GM21619 (cell line): ENCODE measurements around the gene POGLUT2.
"Not testable (repeated sequence)": the region's sequence is repeated elsewhere in the genome, so short reads cannot be mapped to it uniquely, and the experiment has no call there.

ENCODE experiments used
- ATAC-seq: cut with Tn5 transposase; IDR thresholded peaks from one replicate; pipeline ENCODE4 v1.9.1; 2021; ENCODE audit not compliant: unreplicated experiment

Gene POGLUT2

DNA sequence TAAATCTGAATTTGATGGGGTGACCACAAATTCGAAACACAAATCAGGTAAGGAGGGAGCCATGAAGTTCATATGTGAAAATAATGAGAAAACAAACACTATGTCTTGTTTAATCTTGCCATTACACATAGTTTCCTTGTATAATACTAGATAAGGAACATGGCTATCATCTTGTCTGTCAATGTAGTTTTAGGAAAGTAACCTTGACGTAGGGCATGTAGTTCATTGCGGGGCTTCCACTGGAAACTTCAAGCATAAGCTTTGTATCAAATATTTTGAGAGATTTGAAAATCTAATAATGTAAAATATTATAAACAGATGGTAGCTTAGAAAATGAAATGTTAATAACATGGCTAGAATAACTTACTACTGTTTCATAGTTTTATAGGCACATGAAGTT is 8.9 kb upstream of the POGLUT2 start:
- no peak for ATAC-seq

DNA sequence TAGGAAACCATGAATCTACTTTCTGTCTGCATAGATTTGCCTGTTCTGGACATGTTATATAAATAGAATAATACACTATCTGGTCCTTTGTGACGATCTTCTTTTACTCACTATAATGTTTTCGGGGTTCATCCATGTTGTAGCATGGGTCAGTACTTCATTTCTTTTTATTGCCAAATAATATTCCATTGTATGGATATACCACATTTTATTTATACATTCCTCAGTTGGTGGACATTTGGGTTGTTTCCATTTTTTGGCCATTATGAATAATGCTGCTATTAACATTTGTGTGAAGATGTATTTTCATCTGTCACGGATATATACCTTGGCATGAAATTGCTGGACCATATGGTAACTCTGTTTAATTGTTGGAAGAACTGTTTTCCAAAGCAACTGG is 6.9 kb upstream of the POGLUT2 start:
- no peak for ATAC-seq

DNA sequence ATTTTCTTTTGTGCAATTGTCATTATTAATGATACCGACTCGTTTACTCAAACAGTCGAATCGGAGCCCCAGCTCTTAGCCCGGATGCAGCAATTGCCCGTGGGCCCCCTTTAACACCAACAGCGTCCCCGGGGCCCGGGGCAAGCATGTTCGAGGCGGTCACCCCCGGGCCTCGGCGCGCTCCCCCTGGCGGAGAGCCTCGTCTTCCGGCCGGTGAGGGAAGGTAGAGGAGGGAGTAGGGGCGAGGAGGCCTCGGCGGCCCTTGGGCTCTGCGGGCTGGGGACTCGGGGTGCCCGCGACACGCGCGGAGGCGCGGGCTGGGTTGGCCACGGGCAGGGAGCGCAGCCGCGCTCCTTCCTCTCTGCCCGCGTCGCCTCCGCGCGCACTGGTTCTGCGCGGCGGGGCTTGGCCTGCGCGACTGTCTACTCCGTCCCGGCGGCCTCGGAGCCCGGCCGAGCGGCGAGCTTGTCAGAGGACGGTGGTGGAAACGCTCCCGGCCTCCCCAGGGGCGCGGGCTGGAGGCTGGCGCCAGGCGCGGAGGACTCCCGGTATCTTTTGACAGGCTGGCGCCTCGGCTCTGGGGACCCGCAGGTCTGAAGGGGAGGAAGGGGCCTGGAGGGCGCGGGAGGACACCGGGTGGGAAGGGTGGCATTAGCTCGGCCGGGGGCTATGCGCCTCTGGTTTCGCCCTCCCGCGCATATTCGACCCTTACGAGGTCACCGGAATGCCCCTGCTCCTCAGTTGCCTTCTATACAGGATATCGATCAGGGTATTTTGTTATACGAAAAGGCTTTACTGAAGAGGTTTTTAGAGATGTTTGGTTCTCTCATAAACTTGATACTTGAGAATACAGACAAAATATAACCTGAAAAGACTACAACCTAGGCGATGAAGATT is 1.6 kb upstream of the POGLUT2 start:
- peak; percentile 73 for ATAC-seq

DNA sequence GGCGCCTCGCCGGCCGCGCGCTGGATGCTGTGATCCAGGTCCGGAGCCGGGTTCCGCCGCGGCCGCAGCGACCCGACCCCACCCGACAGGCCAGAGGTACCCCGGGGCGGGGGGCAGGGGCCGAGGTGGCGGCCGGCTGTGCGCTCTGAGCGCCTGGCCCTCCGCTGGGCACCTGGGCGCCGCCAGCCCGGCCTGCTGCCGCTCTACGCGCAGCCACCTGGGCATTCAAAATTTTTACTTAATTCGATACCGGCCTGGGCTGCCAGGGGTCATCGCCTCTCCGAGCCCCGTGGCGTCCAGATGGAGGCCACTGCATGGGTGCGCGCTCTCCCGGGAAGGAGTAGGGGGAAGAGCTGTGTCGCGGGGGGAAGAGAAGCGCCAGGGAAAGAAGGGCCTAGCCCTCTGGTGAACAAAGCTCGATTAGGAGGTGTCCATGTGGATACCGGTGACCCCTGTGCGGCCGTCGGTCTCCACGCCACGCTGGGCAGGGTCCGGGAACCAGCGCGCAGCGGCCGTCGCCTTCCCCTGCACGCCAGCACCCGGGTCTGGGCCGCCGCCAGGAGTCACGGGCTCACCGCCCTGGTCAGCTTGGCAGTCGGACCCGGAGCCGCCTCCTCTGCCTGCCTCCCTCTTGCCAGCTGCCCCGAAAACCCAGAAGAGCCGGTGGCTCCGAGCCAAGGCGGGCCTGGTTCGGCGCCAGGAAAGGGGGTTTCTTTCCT is 809 bp upstream of the POGLUT2 start:
- ATAC-seq, result peak; percentile 7

DNA sequence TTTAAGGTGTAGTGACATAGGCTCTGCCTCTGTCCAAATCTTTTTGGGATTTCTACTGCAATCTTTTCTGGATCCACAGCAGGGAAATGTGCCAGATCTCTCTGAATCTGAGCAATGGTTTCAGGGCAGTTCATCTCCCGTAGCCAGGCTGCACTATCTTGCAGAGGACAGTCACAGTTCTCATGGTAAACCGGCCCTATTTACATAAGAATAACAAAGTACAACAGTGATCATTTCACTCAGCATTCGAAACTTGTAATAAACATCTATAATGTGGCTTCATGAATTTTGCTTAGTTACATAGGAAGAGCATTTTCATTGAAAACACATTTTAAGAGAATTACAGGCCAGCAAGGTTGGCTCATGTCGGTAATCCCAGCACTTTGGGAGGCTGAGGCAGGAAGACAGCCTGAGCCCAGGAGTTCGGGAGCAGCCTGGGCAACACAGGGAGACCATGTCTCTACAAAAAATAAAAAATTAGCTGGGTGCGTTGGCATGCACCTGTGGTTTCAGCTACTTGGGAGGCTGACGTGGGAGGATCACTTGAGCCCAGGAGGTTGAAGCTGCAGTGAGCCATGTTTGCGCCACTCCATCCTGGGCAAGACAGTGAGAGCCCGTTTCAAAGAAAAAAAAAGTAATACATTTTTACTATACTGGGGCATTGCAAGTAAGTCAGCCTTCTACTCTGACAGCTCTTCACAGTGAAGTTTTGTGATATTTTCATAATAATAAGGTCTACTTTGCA is 5.0 kb downstream of the POGLUT2 start:
- ATAC-seq, result no peak

DNA sequence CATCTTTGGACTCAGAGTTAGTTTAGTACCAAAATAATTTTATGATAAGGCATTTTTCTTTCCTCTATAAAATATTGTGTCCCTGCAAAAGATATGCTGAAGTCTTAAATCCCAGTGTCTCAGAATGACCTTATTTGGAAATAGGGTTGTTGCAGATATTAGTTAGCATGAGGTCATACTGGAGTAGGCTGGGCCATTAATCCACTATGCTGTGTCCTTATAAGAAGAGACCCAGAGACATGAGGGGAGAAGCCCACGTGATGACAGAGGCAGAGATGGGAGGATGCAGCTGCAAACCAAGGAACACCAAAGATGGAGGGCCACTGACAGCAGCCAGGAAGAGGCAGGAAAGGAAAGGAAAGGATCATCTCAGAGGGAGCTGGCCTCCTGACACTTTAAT is 6.4 kb downstream of the POGLUT2 start:
- ATAC-seq, result no peak

DNA sequence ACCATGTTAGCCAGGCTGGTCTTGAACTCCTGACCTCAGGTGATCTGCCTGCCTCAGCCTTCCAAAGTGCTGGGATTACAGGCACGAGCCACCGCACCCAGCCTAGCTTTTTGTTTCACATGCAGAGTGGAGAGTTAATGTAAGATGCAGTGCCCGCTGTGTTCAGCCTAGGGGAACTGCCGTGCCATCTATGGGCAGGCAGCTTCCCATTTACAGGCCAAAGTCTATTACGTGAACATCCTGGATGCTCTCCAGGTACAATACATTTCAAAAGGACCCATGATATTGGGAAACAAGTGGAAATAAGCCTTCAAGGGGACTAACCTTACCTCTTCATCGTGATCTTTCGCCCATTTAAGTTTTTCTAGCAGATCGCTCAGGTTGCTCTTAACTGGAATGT is 10.1 kb downstream of the POGLUT2 start:
- ATAC-seq, result no peak

DNA sequence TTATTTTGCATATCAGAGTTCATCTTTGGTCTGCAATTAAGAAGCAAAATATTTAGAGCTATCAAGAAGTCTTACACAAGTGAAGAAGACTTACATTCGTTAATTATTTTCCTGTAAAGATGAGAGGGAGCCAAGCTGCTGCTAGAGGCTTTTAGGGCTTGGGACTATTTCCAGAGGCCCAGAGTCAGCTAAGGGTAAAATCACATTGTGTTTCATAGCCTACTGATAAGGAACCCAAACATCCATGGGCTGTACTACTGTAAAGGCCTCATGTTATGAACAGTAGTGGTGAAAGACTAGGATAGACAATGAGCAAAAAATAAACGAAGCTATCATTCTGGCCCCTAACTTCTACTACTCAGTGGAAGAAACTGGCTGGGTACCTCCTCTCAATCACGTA is 14.3 kb downstream of the POGLUT2 start:
- no peak for ATAC-seq

DNA sequence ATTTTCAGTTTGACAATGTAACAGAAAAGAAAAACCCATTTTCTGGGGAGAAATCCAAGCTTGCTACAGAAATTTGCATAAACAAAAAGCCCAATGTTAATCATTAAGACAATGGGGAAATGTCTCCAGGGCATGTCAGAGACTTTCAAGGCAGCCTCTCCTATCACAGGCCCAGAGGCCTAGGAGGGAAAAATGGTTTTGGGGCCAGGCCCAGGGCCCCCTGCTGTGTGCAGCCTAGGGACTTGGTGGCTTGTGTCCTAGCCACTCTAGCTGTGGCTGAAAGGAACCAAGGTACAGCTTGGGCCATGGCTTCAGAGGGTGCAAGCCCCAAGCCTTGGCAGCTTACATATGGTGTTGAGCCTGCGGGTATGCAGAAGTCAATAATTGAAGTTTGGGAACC is 17.2 kb downstream of the POGLUT2 start:
- no peak for ATAC-seq

DNA sequence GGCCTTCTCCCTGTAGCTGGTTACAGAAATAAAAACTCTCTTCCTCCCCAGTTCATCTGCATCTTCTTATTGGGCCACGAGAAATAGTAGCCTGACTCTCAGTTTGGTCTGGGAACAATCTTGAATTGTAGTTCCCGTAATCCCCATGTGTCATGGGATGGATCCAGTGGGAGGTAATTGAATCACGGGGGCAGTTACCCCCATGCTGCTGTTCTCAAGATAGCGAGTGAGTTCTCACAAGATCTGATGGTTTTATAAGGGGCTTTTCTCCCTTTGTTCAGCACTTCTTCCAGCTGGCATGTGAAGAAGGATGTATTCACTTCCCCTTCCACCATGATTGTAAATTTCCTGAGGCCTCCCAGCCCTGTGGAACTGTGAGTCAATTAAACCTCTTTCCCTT is 18.1 kb downstream of the POGLUT2 start:
- not testable (repeated sequence) for ATAC-seq

DNA sequence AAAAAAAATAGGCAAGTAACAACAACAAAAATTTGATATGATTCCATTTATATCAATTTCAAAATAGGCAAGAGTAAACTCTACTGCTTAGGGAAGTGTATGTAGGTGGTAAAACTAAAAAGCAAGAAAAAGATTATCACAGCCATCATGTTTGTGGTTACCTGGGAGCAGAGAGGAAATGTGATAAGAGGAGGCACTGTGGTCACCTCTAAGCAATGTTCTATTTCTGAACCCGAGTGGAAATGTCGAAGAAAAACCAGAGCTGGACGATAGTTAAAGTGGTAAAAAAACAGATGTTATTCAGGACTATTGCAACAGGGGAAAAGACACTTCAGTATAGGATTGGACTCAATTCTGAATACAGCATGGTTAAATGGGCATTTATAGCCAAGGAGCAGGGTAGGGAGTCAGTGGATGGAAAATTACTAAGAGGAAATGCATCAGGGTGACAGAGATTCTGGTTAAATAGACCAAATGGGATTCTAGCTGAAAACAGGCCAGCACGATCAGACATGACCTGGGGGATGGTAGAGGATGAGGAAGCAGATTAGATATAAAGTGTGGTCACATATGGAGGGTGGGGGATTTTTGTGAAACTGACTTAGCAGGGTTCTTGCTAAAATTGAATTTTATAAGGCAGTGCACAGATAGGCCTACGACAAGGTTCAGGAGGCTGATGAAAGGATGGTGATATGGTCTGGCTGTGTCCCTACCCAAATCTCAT is 19.2 kb downstream of the POGLUT2 start:
- no peak for ATAC-seq

DNA sequence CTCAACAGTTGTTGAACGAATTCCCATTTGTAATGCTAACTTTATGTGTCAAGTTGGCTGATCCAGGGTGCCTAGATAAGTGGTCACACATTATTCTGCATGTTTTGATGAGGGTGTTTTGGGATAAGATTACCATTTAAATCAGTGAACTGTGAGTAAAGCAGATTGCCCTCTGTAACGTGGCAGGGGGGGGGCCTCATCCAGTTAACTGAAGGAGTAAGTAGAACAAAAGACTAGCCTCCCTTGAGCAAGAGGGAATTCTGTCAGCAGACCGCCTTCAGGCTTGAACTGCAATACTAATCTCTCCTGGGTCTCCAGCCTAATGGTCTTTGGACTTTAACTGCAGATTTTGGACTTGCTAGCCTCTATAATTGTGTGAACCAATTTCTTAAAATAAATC is 21.0 kb downstream of the POGLUT2 start:
- ATAC-seq, result no peak

DNA sequence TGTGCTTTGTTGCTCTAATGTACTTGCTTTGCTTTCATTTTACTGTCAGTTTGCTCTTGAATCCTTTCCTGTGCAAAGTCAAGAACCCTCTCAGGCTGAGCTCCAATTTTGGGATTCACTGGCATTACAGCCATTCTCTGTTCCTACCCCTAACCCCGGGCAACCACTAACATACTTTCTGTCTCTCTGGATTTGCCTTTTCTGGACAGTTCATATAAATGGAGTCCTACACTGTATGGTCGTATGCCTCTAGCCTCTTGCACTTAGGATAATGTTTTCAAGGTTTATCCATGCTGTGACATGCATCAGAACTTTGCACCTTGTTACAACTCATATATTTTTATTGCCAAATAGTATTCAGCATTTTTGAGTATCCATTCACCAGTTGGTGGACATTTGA is 22.5 kb downstream of the POGLUT2 start:
- no peak for ATAC-seq

DNA sequence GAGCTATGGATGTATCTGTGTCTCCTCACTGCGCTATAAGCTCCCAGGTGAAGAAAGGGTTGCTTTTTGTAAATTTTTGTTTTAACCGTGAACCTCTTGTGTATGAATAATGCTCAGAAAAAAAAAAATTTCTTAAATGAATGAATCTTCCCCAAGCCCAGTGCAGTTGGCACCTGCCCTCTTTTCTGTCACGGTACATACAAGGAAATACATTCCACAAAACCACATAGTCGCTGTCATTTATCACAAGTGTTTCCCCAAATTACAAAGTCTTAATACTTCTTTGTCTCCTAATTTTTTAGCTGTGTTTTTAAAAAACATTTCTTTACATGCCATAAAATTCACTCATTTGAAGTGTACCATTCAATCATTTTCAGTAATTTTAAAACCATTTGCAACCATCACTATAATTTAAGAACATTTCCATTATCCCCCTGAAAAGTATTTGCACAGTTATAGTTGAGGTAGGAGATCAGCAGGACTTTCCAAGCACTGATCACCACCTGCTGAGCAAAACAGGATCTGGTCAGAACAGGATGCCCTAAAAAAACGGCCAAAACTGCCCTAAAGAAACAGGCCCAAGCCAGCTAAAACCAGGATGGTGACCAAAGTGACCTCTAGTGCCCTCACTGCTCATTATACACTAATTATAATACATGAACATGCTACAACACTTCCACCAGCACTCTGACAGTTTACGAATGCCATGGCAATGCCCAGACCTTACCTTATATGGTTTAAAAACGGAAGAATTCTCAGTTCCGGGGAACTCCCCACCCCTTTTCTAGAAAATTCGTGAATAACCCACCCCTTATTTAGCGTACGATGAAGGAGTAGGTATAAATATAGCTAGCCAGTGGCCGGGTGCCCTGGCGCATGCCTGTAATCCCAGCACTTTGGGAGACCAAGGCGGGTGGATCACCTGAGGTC is 23.9 kb downstream of the POGLUT2 start:
- ATAC-seq, result no peak

DNA sequence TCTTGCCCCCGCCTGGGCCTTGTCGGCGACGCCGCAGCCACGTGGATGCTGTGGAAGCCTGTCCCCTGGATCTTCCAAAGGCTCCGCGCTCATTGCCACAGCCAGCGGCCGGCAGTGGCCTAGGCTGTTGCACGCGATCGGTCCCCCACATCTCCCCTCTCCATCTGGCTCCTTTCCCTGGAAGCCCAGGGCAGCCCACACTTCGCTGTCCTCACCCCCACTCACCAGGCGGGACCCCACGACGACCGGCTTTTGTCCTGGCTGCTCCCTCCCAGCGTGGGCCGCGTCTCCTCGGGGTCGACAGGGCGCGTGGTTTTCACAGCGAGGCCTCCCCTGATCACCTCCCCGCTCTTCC is 24.6 kb downstream of the POGLUT2 start:
- ATAC-seq, result no peak

DNA sequence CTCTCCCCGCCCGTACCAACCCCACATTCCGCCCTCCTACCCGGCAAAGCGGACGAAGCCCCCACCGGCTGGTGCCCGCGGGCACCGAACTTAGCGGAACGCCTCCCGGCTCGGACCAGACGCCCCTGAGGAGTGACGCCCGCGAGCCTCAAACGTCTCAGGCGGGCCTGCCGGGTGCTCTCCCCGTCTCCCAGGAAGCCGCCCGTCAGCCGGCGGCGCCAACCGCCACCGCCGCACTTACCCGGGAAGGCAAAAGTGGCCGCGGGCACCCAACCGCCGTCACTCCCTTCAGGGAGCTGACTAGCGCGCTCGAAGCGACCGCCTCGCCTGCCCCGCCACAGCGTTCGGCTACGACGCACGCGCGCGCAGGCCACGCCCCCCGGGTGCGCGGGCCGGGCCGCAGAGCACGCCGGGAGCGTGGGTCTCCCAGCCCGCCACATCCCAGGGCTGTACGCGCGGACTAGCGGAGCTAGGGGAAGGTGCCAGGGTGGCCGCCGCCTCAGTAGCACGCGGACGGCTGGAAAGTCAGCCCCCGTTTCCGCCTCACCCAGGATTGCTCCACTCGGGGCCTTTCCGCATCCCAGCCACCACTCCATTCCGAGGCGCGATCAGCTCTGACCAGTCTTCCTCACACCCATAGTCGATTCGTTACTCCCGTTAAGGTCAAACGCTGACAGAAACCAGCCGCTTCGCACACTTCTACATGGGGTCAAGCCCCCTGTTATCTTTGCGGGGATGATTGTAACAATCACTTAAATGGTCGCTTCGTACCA is 25.1 kb downstream of the POGLUT2 start, which contains the start of gene TEX30:
Gene TEX30, minus strand, starts transcription at position 346 of the 773 bp plus-strand sequence. CDS start 3,760 bp downstream, outside the sequence.
- ATAC-seq, result peak; percentile 88

DNA sequence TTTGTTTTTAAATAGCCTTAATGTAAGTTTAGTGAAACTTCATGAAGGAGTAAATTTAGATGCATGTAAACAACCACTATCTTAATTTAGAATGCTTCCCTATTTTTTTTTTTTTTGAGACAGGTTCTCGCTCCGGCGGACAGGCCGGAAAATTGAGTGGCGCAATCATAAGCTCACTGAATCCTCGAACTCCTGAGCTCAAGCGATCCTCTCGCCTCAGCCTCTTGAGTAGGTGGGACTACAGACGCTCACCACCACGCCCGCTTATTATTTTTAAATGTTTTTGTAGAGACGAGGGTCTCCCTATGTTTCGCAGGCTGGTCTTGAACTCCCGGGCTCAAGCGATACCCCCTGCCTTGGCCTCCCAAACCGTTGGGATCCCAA is 26.7 kb downstream of the POGLUT2 start:
- ATAC-seq, result no peak

DNA sequence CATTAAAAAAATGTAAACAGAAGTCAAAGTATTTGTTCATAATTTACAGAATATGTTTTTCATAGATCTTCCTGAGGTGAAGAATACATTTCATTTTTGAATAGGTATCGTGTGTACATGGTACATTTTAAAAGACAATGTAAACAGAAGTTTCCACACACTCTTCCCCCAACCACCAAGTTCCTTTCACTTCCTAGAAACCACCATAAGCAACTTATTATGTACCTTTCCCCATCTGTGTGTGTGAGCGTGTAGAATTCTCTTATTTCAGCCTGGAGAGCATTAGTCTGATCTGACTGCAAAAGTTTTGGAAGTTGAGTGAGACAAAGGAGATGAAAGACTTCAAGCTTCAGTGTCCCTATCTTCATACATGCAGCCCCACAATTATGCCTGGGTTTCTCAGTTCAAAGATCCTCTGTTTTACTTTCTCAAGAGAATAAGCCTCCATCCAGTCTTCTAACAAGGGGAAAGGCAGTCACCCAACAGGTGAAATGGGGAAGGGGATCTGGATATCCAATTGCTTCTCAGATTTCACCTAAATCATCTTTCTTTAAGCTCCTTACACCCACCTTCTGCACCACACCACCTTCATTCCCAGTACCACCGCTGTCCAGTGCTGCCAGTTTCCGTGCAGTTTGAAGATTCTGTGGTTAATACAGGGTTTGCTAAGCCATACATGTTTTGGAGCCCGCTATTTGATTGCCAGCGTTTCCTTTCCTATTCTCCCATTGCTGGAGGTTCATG is 27.3 kb downstream of the POGLUT2 start:
- no peak for ATAC-seq
